ENCODE results near the gene CD248. TPM values are rescaled to one million over a fixed set of nuclear protein-coding genes. Genes with fewer than 3 reads are reported as not detected.
A peak's percentile ranks its signal among the peaks of the same experiment; 100 is the strongest.
"Not testable (repeated sequence)": the region's sequence is repeated elsewhere in the genome, so short reads cannot be mapped to it uniquely, and the experiment has no call there.

The CD248 gene
- total RNA-seq, 2 experiments from 2014 or later: 80.3 to 85.5 TPM

GRCh38 chr11:66320289-66320688 lies 3.4 kb upstream of the CD248 start:
- H3K4me3 Mint-ChIP-seq; H3K27me3 Mint-ChIP-seq; H3K9me3 Mint-ChIP-seq; DNase-seq; ATAC-seq (ENCODE audit: low read depth); POLR2A ChIA-PET: not testable (repeated sequence)
- H3K36me3 Mint-ChIP-seq: peaks cover 15% of the 10 kb centered on the region
- peaks cover 54% of the 10 kb centered on the region for H3K4me1 Mint-ChIP-seq
- peak overlapping the region; percentile 56 for H3K27ac Mint-ChIP-seq

- peak overlapping the region; percentile 100 for H3K27ac Mint-ChIP-seq
- peaks cover 53% of the 10 kb centered on the region for H3K4me1 Mint-ChIP-seq
- H3K27me3 Mint-ChIP-seq: no peaks in the 10 kb centered on the region
- H3K9me3 Mint-ChIP-seq: peaks cover 5% of the 10 kb centered on the region
- ATAC-seq (ENCODE audit: low read depth) (no peak), DNase-seq (no peak)
- peak overlapping the region; percentile 89 for H3K4me3 Mint-ChIP-seq
- POLR2A ChIA-PET: interaction anchor here (1.0 to 7.7 kb wide), 6 partner anchors 7 to 29 kb away, joined by 3 to 215 read pairs (median 15); partner anchors contain the start of genes B4GAT1, BRMS1, RIN1 and YIF1A
- H3K36me3 Mint-ChIP-seq: peaks cover 20% of the 10 kb centered on the region
These were observed 1.7 kb upstream of the CD248 start for GRCh38 chr11:66318600-66318970.

- POLR2A ChIA-PET: interaction anchor here (1.0 to 7.7 kb wide), 12 partner anchors 8 to 899 kb away, joined by 3 to 215 read pairs (median 9); partner anchors contain the start of genes B4GAT1, BRMS1, RAB1B and RIN1
- Mint-ChIP-seq H3K9me3 (peaks cover 5% of the 10 kb centered on the region), H3K27ac (peak overlapping the region; percentile 100), H3K27me3 (no peaks in the 10 kb centered on the region), H3K36me3 (peaks cover 19% of the 10 kb centered on the region), H3K4me3 (peak overlapping the region; percentile 89), H3K4me1 (peaks cover 51% of the 10 kb centered on the region)
- peak; percentile 79 for DNase-seq
- peak; percentile 71 for ATAC-seq (ENCODE audit: low read depth)
These were observed 1.1 kb upstream of the CD248 start for GRCh38 chr11:66317723-66318599.

- H3K4me3 Mint-ChIP-seq: peak overlapping the region; percentile 89
- H3K27ac Mint-ChIP-seq: peak overlapping the region; percentile 100
- no peaks in the 10 kb centered on the region for H3K27me3 Mint-ChIP-seq
- H3K36me3 Mint-ChIP-seq: peaks cover 19% of the 10 kb centered on the region
- H3K9me3 Mint-ChIP-seq: peaks cover 5% of the 10 kb centered on the region
- ATAC-seq (ENCODE audit: low read depth) (peak; percentile 12), DNase-seq (no peak)
- POLR2A ChIA-PET: interaction anchor here (0.7 to 7.7 kb wide), 15 partner anchors 9 to 898 kb away, joined by 3 to 215 read pairs (median 6); partner anchors contain the start of genes B4GAT1, BRMS1, EHBP1L1 and RAB1B
- peaks cover 51% of the 10 kb centered on the region for H3K4me1 Mint-ChIP-seq
These were observed 478 bp upstream of the CD248 start for GRCh38 chr11:66317322-66317722.

GRCh38 chr11:66315921-66316811 lies 678 bp downstream of the CD248 start:
- no peaks in the 10 kb centered on the region for H3K27me3 Mint-ChIP-seq
- H3K36me3 Mint-ChIP-seq: peaks cover 19% of the 10 kb centered on the region
- ATAC-seq (ENCODE audit: low read depth): no peak
- POLR2A ChIA-PET: interaction anchor here (0.6 to 7.7 kb wide), 17 partner anchors 10 to 891 kb away, joined by 3 to 215 read pairs (median 6); partner anchors contain the start of genes B4GAT1, BRMS1, EHBP1L1 and RAB1B
- peaks cover 49% of the 10 kb centered on the region for H3K4me1 Mint-ChIP-seq
- H3K4me3 Mint-ChIP-seq: peak overlapping the region; percentile 92
- H3K27ac Mint-ChIP-seq: peak overlapping the region; percentile 96
- H3K9me3 Mint-ChIP-seq: peaks cover 5% of the 10 kb centered on the region
- peak; percentile 78 for DNase-seq

- H3K4me1 Mint-ChIP-seq: peaks cover 47% of the 10 kb centered on the region
- POLR2A ChIA-PET: interaction anchor here (0.7 to 7.7 kb wide), 5 partner anchors 11 to 29 kb away, joined by 3 to 215 read pairs (median 24); partner anchors contain the start of genes BRMS1, RIN1 and YIF1A
- H3K36me3 Mint-ChIP-seq: peaks cover 19% of the 10 kb centered on the region
- peak overlapping the region; percentile 96 for H3K27ac Mint-ChIP-seq
- ATAC-seq (ENCODE audit: low read depth): no peak
- DNase-seq: no peak
- no peaks in the 10 kb centered on the region for H3K27me3 Mint-ChIP-seq
- H3K4me3 Mint-ChIP-seq: peak overlapping the region; percentile 92
- peaks cover 5% of the 10 kb centered on the region for H3K9me3 Mint-ChIP-seq
These were observed 1.4 kb downstream of the CD248 start for GRCh38 chr11:66315498-66315885.

GRCh38 chr11:66314561-66315497 lies 2.0 kb downstream of the CD248 start:
- no peak for ATAC-seq (ENCODE audit: low read depth)
- POLR2A ChIA-PET: interaction anchor here (0.8 to 7.7 kb wide), 6 partner anchors 11 to 57 kb away, joined by 4 to 215 read pairs (median 33); partner anchors contain the start of genes RIN1, SLC29A2 and YIF1A
- no peaks in the 10 kb centered on the region for H3K27me3 Mint-ChIP-seq
- H3K27ac Mint-ChIP-seq: peak overlapping the region; percentile 96
- peak overlapping the region; percentile 92 for H3K4me3 Mint-ChIP-seq
- no peak for DNase-seq
- no peaks in the 10 kb centered on the region for H3K9me3 Mint-ChIP-seq
- H3K36me3 Mint-ChIP-seq: peaks cover 13% of the 10 kb centered on the region
- H3K4me1 Mint-ChIP-seq: peaks cover 42% of the 10 kb centered on the region

- peak overlapping the region; percentile 92 for H3K4me3 Mint-ChIP-seq
- peak overlapping the region; percentile 96 for H3K27ac Mint-ChIP-seq
- DNase-seq (no peak), ATAC-seq (ENCODE audit: low read depth) (no peak)
- H3K27me3 Mint-ChIP-seq: no peaks in the 10 kb centered on the region
- no peaks in the 10 kb centered on the region for H3K9me3 Mint-ChIP-seq
- peaks cover 12% of the 10 kb centered on the region for H3K36me3 Mint-ChIP-seq
- POLR2A ChIA-PET: interaction anchor here (1.0 to 7.7 kb wide), 6 partner anchors 12 to 166 kb away, joined by 3 to 215 read pairs (median 30); partner anchors contain the start of genes BRMS1, DPP3, RAB1B and RIN1
- H3K4me1 Mint-ChIP-seq: peaks cover 40% of the 10 kb centered on the region
These were observed 2.7 kb downstream of the CD248 start for GRCh38 chr11:66314186-66314501.

- peaks cover 34% of the 10 kb centered on the region for H3K4me1 Mint-ChIP-seq
- no peak for DNase-seq
- no peaks in the 10 kb centered on the region for H3K27me3 Mint-ChIP-seq
- no peaks in the 10 kb centered on the region for H3K9me3 Mint-ChIP-seq
- peak overlapping the region; percentile 96 for H3K27ac Mint-ChIP-seq
- H3K36me3 Mint-ChIP-seq: peaks cover 12% of the 10 kb centered on the region
- ATAC-seq (ENCODE audit: low read depth): no peak
- POLR2A ChIA-PET: interaction anchor here (1.0 to 7.7 kb wide), 20 partner anchors 9 to 423 kb away, joined by 3 to 215 read pairs (median 6); partner anchors contain the start of genes B4GAT1, BRMS1, CCDC85B and DPP3
- H3K4me3 Mint-ChIP-seq: peak overlapping the region; percentile 92
These were observed 3.3 kb downstream of the CD248 start for GRCh38 chr11:66313321-66314185.

- H3K36me3 Mint-ChIP-seq: peaks cover 12% of the 10 kb centered on the region
- H3K4me3 Mint-ChIP-seq: peak overlapping the region; percentile 92
- POLR2A ChIA-PET: interaction anchor here (0.6 to 7.7 kb wide), 22 partner anchors 9 to 422 kb away, joined by 3 to 215 read pairs (median 6); partner anchors contain the start of genes B4GAT1, BRMS1, CCDC85B and PELI3
- H3K4me1 Mint-ChIP-seq: peaks cover 27% of the 10 kb centered on the region
- H3K27ac Mint-ChIP-seq: peak overlapping the region; percentile 96
- H3K27me3 Mint-ChIP-seq: no peaks in the 10 kb centered on the region
- peak; percentile 70 for ATAC-seq (ENCODE audit: low read depth)
- no peaks in the 10 kb centered on the region for H3K9me3 Mint-ChIP-seq
- DNase-seq: peak; percentile 99
These were observed 4.1 kb downstream of the CD248 start for GRCh38 chr11:66312549-66313320.
